Renal cortical epithelial cell (primary cell): ENCODE data around the gene CAV2. TPM values are rescaled to one million over a fixed set of nuclear protein-coding genes. Genes with fewer than 3 reads are reported as not detected.
"Not testable (repeated sequence)": the region's sequence is repeated elsewhere in the genome, so short reads cannot be mapped to it uniquely, and the experiment has no call there.

ENCODE experiments used
- DNase-seq: peaks from one replicate; pipeline ENCODE4 v3.0.0-alpha.2; 2011; ENCODE audit warnings: low read depth
- total RNA-seq: library from RNA; depleted of rRNA; stranded (reverse); fragments of >200 nt; gene quantifications from 2 replicates; pipeline ENCODE4 v1.2.3, GENCODE V29; 2014

Gene CAV2, protein sequence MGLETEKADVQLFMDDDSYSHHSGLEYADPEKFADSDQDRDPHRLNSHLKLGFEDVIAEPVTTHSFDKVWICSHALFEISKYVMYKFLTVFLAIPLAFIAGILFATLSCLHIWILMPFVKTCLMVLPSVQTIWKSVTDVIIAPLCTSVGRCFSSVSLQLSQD
- total RNA-seq = 148 and 223 TPM in 2 replicates

DNA sequence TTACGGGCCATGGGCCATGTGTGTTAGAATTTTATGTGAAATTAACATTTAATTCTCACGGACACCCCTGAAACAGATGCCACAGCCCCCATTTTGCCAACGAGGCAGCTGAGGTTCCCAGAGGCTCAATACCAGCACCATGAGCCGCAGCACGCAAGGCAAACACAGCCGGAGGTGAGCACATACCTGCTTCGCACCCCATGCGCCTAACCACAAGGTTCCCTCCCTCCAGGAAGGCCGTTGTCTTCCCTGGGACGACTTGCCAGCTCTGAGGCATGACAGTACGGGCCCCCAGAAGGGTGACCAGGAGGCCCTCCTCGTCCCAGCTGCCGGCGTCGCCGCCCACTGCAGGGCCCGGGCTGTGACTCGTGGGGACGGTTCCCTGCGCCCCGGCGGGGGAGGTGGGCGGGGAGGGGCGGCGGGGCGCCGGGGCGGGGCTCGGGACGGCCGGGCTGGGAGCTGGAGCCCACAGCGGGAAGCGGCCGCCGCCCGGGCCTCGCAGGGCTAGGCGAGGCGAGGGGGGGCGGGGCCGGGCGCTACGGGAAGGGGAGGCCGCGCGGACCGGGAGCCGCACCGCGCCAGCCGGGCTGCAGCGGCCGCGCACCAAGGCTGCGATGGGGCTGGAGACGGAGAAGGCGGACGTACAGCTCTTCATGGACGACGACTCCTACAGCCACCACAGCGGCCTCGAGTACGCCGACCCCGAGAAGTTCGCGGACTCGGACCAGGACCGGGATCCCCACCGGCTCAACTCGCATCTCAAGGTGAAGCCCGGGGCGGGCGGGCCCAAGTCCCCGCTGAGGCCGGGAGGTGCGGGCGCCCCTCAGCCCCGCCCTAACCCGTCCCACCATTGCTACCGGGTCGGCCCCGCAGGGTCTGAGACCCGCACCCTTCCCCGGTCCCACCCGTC is at the start of gene CAV2:
CAV2 (plus strand) TSS at position 571 of the 910 bp plus-strand sequence; CDS start at position 615, 44 bp downstream.
- DNase-seq = peak; percentile 35

DNA sequence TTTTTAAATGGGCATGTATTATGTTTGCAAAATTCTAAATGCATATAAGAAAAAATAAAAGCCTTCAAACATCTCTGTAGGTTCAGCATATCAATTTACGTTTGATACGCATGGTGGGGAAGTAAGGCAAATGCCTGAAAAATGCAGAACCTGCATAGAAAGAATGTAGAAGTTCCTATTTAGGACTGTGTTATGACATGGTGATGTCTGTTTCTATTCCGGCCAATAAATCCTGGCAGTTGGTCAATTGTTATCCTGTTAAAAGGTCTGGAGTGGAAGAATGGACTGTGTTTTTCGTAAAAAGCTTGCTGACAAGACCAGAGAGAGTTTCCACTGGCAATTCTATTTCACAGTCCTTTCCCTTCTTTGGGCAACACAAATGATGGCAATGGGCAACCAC is 49.6 kb upstream of the CAV2 start:
- no peak for DNase-seq

DNA sequence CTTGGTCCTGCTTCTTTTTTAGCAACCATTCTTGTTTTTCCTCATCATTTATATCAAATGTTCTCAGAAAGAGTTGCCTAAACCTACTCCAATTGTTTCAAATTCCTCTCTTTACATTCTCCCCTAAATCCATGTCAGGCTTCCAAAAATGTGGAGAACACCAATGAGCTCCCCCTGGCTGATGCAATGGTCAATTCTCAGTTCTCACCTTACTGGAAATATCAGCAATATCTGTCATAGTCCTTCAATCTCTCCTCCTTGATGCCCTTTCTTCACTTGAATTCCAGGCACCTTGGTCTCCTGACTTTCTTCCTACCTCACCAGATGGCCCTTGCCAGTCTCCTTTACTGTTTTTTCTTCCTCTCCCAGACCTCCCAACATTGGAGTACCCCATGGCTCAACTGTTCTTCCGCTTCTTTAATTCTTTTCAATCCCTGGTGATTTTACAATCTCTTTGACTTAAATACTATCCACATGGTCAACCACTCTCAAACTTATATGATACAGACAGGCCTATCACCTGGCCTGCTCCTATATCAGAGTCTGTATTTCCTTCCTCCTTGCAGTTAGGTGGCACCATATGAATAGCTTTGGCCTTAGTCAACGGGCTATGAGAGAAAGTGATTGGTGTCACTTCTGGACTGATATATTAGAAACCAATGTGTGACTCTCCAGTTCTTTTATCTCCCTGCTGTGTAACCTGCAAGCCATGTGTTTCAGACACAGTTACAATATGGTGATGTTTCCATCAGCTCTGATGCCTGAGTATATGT is 47.4 kb upstream of the CAV2 start:
- DNase-seq = no peak

DNA sequence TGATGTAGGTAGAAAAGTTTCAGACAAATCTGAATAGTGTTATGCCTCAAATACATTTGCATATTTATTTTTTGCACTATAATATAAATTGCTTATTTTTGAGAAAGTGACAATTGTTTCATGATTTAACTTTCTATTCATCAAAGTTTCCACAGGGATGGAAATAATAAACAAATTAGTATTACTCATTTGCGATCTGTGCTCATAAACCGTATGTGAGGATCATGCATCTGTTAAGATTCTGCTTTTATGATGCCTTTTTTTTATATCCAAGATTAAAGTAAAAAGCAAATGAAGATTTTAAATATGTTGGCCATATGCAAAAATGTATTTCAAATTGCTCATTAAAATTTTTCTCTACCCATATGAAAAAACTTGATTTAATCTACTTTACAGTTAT is 45.2 kb upstream of the CAV2 start:
- DNase-seq = no peak

DNA sequence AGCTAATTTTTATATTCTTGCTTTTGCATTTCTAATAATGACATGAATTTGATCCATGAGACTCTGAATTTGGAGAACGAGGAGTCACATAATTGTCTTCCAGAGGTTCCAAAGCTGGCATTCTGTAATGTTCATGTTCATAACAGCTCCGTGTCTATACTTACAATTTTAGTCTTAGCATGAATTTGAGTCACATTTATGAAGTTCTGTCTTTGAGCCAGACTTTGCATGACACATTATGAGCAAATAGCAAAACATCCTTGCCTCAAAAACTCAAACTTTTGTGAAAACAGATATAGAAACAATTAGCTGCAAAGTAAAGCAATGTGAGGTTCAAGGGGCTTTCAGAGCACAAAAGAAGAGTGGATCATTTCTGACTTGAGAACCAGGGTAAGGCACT is 44.5 kb upstream of the CAV2 start:
- no peak for DNase-seq

DNA sequence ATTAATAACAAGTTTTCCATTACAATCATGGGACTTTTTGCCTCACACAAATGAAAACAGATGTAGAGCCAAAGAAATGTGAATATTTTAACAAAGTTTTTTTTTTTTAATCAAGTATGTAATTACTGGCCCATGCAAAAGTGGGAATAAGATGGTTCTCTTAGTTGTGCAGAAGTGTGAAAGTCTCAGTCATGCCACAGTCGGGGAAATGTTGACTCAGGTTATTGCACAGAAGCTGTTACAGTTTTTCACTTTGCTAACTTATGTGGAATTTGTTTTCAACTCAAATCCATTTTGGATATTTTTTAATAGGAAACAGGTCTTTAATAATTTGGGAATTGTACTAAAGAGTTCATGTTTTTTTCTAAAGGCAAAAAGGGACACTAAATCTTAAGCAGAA is 44.0 kb upstream of the CAV2 start:
- no peak for DNase-seq

DNA sequence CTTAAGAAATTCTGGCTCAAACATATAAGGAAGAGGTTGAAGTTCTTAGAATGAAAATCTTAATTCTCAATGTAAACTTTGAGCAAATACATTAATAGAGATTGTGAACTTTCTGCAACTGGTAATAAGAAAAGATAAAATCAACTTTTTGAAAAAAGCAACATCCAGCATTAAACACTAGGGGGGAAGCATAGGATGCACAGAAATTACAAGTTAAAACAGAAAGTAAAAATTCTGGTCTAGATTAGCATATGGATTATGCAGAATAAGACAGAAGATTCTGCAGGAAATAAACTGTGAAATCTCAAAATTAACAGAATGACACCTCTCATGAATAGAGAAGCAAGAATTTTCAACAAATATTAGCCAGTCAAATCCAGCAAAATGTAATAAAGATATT is 38.0 kb upstream of the CAV2 start:
- DNase-seq = no peak

DNA sequence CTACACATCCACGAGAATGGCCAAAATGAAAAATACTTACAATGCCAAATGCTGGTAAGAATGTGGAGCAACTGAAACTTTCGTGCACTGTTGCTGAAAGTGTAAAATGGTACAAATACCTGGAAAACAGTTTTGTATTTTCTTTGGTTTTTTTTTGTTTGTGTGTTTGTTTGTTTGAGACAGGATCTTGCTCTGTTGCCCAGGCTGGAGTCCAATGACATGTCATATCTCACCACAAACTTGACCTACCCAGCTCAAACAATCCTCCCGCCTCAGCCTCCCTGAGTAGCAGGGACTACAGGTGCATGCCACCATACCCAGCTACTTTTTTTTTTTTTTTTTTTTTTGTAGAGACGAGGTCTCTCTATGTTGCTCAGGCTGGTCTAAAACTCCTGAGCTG is 35.6 kb upstream of the CAV2 start:
- no peak for DNase-seq

DNA sequence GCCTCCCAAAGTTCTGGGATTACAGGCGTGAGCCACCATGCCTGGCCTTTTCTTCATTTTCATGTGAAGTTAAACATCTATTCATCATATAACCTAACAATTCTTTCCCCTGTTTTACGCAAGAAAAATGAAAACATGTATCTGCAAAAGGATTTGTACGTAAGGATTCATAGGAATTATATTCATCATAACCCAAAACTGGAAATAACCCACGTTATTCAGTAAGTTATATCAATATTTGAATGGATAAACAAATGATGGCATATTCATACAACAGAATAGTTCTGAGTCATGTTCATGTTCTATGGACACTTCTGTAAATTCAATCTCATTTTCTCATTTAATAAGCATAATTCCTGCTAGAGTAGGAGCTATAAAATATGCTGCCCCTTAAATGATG is 35.2 kb upstream of the CAV2 start:
- DNase-seq = no peak

DNA sequence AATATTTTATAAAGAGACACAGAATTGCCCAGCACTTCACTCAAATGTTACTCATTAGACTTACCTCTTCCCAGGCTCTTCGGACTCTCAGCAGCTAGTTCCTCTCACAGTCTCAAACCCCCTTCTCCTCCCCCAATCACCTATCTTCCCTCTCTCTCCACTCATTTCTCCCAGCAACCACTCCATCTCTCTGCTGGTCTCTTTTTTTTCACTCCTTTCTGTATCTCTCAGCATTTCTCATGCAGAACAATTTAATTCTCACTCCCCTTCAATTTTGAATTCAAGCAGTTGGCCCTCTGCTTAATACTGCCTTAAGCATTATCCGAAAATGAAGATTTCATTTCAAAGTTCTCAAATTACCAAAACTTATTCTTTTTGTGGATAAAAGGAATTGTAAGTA is 34.4 kb upstream of the CAV2 start:
- DNase-seq = no peak

DNA sequence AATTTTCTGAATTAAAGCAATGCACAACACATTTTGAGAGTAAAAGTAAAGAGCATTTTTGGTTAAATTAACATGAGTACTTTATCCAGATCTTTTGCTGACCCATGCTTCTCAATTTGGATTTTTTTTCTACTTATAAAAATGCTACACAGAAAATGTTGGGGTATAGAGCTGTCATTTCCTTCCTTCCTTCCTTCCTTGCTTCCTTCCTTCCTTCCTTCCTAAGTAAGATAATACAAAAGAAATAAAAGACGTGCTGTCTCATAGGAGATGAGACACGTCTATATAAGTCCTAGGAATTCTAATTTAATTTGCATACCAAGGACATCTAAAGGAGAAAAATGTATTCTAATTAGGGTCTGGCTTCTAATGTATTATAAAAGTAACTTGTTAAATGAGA is 31.0 kb upstream of the CAV2 start:
- DNase-seq = no peak

DNA sequence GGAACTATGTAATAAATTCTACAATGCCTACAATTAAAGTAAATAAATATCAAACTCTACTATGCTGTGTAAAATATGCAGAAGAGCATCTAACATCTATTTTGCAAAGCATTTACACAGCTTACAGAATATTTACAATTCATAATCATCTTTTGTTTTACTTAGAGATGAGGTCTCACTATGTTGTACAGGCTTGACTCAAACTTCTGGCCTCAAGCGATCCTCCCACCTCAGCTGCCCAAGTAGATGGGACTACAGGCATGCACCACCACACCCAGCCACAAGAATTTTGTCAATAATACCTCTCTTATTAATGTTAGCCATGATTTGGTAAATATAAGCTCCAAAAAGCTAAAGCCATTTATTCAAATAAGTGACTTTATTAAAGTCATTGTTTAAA is 21.9 kb upstream of the CAV2 start:
- DNase-seq = no peak

DNA sequence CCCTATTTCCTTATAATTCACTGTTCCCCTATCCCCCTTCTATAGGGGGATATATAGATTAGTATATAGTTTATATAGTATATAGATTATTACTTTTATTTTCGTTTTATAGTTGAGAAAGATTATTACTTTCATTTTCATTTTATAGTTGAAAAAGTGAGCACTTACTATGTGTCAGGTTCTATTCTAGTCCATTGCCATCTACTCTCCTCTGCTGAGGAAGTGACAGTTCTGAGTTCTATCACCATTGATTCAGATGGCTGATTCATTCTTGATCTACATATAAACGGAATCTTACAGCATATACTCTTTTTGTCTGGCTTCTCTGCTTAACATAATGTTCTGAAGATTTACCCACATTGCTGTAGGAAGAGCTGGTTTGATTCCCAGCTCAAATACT is 20.7 kb upstream of the CAV2 start:
- DNase-seq = no peak

DNA sequence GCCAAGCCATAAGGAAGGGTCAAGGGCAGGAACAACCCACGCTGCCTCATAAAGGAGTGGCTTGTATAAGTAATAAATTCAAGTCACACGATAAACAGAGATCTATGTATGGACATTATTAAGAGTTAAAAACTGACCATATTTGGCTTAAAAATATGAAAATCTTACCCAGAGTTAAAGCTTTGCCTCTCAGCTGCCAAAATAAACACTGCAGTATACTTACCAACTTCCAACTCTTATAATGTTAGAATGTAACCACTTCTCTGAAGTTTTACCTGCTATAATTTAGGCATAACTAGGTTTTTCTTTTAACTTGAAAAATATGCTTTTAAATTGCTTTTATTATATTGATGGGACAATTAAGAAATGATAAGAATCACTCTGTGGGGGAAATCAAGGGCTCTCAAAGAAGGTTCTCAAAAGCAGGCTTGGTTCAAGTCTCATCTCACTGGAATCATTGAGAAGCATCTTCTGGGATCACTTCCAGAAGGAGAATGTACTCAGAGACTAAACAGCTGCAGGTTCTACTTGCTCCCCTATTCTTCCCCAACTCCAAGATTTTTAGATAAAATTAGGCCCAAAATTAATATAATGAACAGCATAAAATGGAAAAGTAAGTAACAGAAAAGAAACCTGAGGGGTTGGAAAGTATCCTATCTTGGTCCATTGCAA is 16.1 kb upstream of the CAV2 start:
- DNase-seq = no peak

DNA sequence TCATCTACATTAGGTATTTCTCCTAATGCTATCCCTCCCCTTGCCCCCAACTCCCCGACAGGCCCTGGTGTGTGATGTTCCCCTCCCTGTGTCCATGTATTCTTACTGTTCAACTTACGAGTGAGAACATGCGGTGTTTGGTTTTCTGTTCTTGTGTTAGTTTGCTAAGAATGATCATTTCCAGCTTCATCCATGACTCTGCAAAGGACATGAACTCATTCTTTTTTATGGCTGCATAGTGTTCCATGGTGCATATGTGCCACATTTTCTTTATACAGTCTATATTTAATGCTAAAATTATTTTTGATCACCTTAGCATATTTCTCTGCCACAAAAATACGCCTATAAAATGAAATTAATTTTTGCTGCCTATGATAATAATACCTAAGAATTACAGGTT is 15.1 kb upstream of the CAV2 start:
- not testable (repeated sequence) for DNase-seq

DNA sequence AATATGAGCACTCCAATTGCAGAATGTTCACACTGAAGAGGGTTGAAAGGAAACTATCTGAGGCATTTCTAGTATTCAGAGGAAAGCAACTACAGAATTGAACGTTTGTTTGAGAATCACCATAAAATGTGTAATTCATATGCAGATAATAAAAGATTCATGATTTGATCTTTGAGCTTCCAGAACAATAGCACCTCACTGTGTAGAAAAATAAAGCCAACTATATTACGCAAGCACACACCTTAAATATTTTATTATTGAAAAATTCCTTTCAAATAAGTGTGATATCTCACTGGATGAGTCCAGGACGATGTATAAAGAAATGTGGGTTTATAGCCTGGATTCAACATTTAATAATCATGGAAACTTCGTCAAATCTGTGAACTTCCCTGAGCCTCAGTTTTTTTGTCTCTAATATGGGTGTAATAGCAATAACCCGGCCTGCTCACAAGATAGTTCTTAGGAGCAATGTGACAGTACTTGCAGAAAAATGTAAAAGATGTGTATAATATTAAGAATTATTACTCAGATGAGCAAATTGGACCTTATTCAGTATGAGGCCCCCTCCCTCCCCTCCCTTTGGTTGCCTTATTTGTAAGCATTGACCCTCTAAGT is 11.5 kb upstream of the CAV2 start:
- DNase-seq = no peak

DNA sequence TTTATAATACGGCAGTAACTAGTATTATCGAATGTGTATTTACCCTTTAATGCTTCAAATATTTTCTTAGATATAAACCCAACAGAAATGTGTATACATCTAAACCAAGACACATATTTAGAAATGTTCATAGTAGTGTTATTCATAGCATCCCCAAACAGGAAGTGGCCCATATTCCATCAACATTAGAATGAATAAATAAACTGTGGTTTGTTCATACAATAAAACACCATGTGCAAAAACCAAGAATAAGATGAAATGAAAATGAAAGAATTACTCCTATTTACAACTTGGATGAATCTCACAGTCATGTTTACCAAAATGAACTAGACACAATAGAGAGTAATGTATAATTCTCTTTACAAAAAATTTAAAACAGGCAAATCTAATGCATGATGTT is 9.2 kb upstream of the CAV2 start:
- DNase-seq = no peak

DNA sequence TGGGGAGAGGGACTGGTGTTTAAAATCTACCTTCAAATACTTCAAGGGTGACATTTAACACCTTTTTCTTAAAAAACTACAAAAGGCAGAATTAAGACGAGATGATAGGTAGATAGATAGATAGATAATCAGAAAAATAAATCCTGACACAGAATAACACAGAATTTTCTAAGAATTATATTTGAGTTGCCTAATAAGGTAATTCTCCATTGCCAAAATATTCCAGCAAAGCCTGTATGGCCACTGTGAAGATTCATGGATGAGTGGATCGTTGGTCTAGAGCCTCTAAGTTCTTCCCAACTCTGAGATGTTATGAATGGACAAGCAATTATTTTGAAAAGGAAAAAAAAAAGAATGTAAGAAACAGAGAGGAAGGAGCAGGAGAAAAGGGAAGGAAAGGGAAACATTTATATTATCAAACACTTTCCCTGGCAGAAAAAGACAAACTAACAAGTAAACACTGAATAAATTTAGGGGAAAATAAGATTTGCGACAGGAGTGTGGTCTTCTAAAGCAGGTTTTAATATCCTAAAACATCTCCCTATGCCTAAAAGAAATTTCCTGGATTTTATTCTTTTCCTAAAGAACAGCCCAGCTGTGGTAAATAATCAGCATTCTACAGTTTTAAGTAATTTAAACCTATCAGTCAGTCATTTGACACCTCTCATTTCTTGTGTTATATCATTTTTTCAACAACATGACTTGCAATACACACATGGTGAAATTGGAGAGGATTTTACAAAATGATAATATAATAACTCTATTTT is 7.5 kb upstream of the CAV2 start:
- DNase-seq = no peak

DNA sequence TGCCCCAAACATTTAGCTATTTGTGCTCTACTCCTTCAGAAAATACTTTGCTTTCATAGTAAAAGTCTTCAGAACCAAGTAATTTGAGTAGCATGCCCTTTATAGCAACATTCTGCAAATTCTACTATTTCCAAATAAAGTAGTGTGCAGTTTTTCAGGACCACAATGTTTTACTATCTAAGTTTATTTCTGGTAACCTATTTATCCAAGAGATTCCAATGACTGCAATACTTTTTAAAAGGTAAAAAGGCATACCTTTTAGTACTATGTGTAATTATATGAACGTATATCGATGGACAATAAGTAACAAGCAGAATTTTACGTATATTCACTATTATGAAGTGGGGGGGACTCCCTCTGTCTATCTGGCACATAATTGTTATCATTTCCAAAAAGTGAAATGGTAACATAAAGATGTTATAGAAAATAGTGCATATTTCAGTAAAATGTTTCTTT is 6.9 kb upstream of the CAV2 start:
- DNase-seq = no peak

DNA sequence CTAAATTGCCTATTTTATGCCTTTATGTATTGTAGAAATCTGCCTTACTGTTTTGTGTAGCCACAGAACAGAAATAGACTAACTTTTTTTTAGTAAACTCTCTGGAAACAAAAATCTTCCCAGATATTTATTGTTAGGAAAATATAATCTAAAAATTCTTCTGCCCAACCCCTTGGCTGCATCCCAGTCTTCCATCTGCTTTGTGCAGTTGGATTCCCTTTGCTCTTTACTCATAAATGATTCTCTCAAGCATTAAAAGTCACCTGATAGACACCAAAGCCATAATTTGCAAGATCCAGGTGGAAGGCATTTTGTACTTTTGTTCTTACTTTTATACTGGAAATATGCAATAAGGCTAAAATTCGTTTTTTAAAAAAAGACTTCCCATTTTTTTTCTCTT is 6.1 kb upstream of the CAV2 start:
- DNase-seq = no peak

DNA sequence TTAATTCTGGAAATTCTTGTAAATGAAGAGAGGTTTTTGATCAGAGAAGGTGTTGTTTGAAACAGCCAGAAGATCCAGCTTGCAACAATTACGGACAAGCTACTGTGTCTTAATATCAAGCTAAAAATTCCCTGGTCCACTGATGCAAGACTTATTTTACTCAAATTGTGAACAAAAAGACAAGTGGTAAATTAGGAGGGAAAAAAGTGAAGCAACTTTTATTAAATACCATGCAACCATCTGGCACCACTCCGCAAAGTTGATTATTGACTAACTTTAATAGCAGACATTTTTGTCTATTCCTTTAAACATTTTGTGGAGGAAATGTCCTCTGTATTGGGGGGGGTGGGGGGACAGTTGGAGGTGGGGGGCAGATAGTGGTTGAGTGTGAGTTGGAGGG is 5.1 kb upstream of the CAV2 start:
- no peak for DNase-seq
